H9 (cell line): ENCODE data around the gene PPP1R12B. TPM values are rescaled to one million over a fixed set of nuclear protein-coding genes. Genes with fewer than 3 reads are reported as not detected.
"Not testable (repeated sequence)": the region's sequence is repeated elsewhere in the genome, so short reads cannot be mapped to it uniquely, and the experiment has no call there.

Experiments
- DNase-seq: peaks from one replicate; pipeline ENCODE4 v3.0.0-alpha.2; 2017
- H2AFZ ChIP-seq: one replicate; pipeline ENCODE4 v1.6.1; 2013; ENCODE audit warnings: mild to moderate bottlenecking, low read length, control low read depth, moderate library complexity
- H2AK5ac ChIP-seq: 2 replicates; pipeline ENCODE4 v1.6.1; 2013; ENCODE audit warnings: low read length, control low read depth, mixed read lengths; ENCODE audit not compliant: insufficient read length
- H2BK120ac ChIP-seq: one replicate; pipeline ENCODE4 v1.6.1; 2013; ENCODE audit warnings: low read depth, mild to moderate bottlenecking, low read length, control low read depth, inconsistent platforms; ENCODE audit not compliant: poor library complexity, severe bottlenecking
- H2BK12ac ChIP-seq: 2 replicates; pipeline ENCODE4 v1.6.1; 2013; ENCODE audit warnings: low read length, control low read depth, mixed read lengths, low read depth; ENCODE audit not compliant: insufficient read length
- H2BK15ac ChIP-seq: 2 replicates; pipeline ENCODE4 v1.6.1; 2013; ENCODE audit warnings: low read depth, low read length, control low read depth
- H2BK20ac ChIP-seq: one replicate; pipeline ENCODE4 v1.6.1; 2013; ENCODE audit warnings: low read depth, mild to moderate bottlenecking, low read length, control low read depth, inconsistent platforms; ENCODE audit not compliant: poor library complexity, severe bottlenecking
- H2BK5ac ChIP-seq: 2 replicates; pipeline ENCODE4 v1.6.1; 2013; ENCODE audit warnings: low read length, control low read depth, mixed read lengths; ENCODE audit not compliant: insufficient read length
- H3K14ac ChIP-seq: 2 replicates; pipeline ENCODE4 v1.6.1; 2013; ENCODE audit warnings: low read length, control low read depth; ENCODE audit not compliant: insufficient read depth
- H3K18ac ChIP-seq: 2 replicates; pipeline ENCODE4 v1.6.1; 2013; ENCODE audit warnings: low read depth, mild to moderate bottlenecking, mixed read lengths, low read length, control low read depth; ENCODE audit not compliant: insufficient read length
- H3K23ac ChIP-seq: 2 replicates; pipeline ENCODE4 v1.6.1; 2013; ENCODE audit warnings: low read length, control low read depth, mixed read lengths, low read depth; ENCODE audit not compliant: insufficient read length
- H3K23me2 ChIP-seq: 2 replicates; pipeline ENCODE4 v1.6.1; 2013; ENCODE audit warnings: low read depth, mild to moderate bottlenecking, mixed read lengths, low read length, control low read depth; ENCODE audit not compliant: insufficient read length, poor library complexity, severe bottlenecking
- H3K27ac ChIP-seq: 2 replicates; pipeline ENCODE4 v1.5.1; 2013; ENCODE audit warnings: low read length, control low read depth, mixed read lengths, low read depth; ENCODE audit not compliant: insufficient read length
- H3K27me3 ChIP-seq: 2 replicates; pipeline ENCODE4 v1.6.1; 2013; ENCODE audit warnings: low read length, control low read depth, inconsistent platforms; ENCODE audit not compliant: insufficient read depth
- H3K4ac ChIP-seq: 2 replicates; pipeline ENCODE4 v1.6.1; 2013; ENCODE audit warnings: low read depth, mild to moderate bottlenecking, control low read depth, inconsistent platforms, low read length, moderate library complexity
- H3K4me1 ChIP-seq: 2 replicates; pipeline ENCODE4 v1.6.1; 2013; ENCODE audit warnings: low read length, control low read depth, inconsistent platforms; ENCODE audit not compliant: insufficient read depth
- H3K4me2 ChIP-seq: 2 replicates; pipeline ENCODE4 v1.6.1; 2013; ENCODE audit warnings: low read length, control low read depth, mixed read lengths; ENCODE audit not compliant: insufficient read length, insufficient read depth
- H3K56ac ChIP-seq: 2 replicates; pipeline ENCODE4 v1.6.1; 2013; ENCODE audit warnings: low read depth, mild to moderate bottlenecking, mixed read lengths, low read length, control low read depth; ENCODE audit not compliant: insufficient read length
- H3K79me1 ChIP-seq: 2 replicates; pipeline ENCODE4 v1.6.1; 2013; ENCODE audit warnings: low read depth, mild to moderate bottlenecking, moderate library complexity, low read length, control low read depth, inconsistent platforms; ENCODE audit not compliant: insufficient read depth, poor library complexity, severe bottlenecking
- H3K79me2 ChIP-seq: 2 replicates; pipeline ENCODE4 v1.6.1; 2013; ENCODE audit warnings: low read length, control low read depth, inconsistent platforms; ENCODE audit not compliant: insufficient read depth
- H3K9ac ChIP-seq: 2 replicates; pipeline ENCODE4 v1.6.1; 2013; ENCODE audit warnings: low read length, control low read depth, mixed read lengths; ENCODE audit not compliant: insufficient read length; ENCODE audit errors: extremely low read depth
- H3K9me3 ChIP-seq: one replicate; pipeline ENCODE4 v1.6.1; 2013; ENCODE audit warnings: low read depth, low read length, inconsistent platforms; ENCODE audit not compliant: control insufficient read depth
- H3T11ph ChIP-seq: one replicate; pipeline ENCODE4 v1.6.1; 2013; ENCODE audit warnings: mild to moderate bottlenecking, low read length, control low read depth, inconsistent platforms
- H4K20me1 ChIP-seq: one replicate; pipeline ENCODE4 v1.6.1; 2013; ENCODE audit not compliant: control insufficient read depth, insufficient read length, insufficient read depth
- H4K5ac ChIP-seq: 2 replicates; pipeline ENCODE4 v1.6.1; 2013; ENCODE audit warnings: low read depth, mild to moderate bottlenecking, mixed read lengths, low read length, control low read depth; ENCODE audit not compliant: insufficient read length
- H4K8ac ChIP-seq: replicated peaks from 2 replicates; pipeline ENCODE4 v1.6.1; 2013; ENCODE audit warnings: low read length, control low read depth, mixed read lengths, low read depth; ENCODE audit not compliant: insufficient read length
- H4K91ac ChIP-seq: 2 replicates; pipeline ENCODE4 v1.6.1; 2013; ENCODE audit warnings: low read depth, mild to moderate bottlenecking, moderate library complexity, mixed read lengths, low read length, control low read depth; ENCODE audit not compliant: insufficient read length
- H3K27ac Mint-ChIP-seq, 3 experiments: 2 replicates in 2 of 3; 3 replicates in 1 of 3; pipeline ENCODE4 v1.8.0; 2020 to 2021; ENCODE audit warnings: mixed read lengths in 3 of 3, mild to moderate bottlenecking in 1 of 3, moderate library complexity in 1 of 3
- H3K27me3 Mint-ChIP-seq: 2 replicates; pipeline ENCODE4 v1.8.0; 2021; ENCODE audit warnings: low read depth, mild to moderate bottlenecking, moderate library complexity, mixed read lengths
- H3K36me3 Mint-ChIP-seq, 3 experiments: 2 replicates in 2 of 3; 3 replicates in 1 of 3; pipeline ENCODE4 v1.8.0; 2020 to 2021; ENCODE audit warnings: low read depth in 3 of 3, mixed read lengths in 3 of 3; ENCODE audit not compliant: insufficient read depth in 1 of 3
- H3K4me1 Mint-ChIP-seq, 2 experiments: 2 replicates each; pipeline ENCODE4 v1.8.0; 2020; ENCODE audit warnings: mixed read lengths in 2 of 2
- H3K4me3 Mint-ChIP-seq, 2 experiments: 2 replicates in 1 of 2; 3 replicates in 1 of 2; pipeline ENCODE4 v1.8.0; 2020 to 2021; ENCODE audit warnings: mild to moderate bottlenecking in 2 of 2, mixed read lengths in 2 of 2, moderate library complexity in 1 of 2
- H3K9me3 Mint-ChIP-seq, 2 experiments: 2 replicates in 1 of 2; 3 replicates in 1 of 2; pipeline ENCODE4 v1.8.0; 2020; ENCODE audit warnings: mild to moderate bottlenecking in 2 of 2, mixed read lengths in 2 of 2, moderate library complexity in 1 of 2
- WGBS: extraction: QIAGEN DNeasy Blood & Tissue Kit; methylation state at CpG from one replicate; pipeline ENCODE4 v1.1.7; 2013; ENCODE audit warnings: missing lambda C conversion rate, low lambda C conversion rate, mixed read lengths; ENCODE audit not compliant: insufficient read length; ENCODE audit errors: extremely low coverage; 5-methylcytosine and 5-hydroxymethylcytosine counted together
- total RNA-seq: library from RNA; stranded (reverse); gene quantifications from 2 replicates; pipeline ENCODE4 v1.2.1, GENCODE V29; 2021

Gene PPP1R12B
- total RNA-seq, 1 experiment from 2014 or later: 12.9 TPM

- H3K36me3 Mint-ChIP-seq: peaks cover 20 to 42% (median 32%) of the 10 kb centered on the region in 3 experiments; a peak in 6 of 7 replicates
- not testable (repeated sequence) for H3K4me3 Mint-ChIP-seq, H3K56ac ChIP-seq, H2BK20ac ChIP-seq, H4K5ac ChIP-seq, H4K91ac ChIP-seq, H2BK5ac ChIP-seq, H3K9ac ChIP-seq, H3K23ac ChIP-seq, DNase-seq, H3K79me1 ChIP-seq, H3K4me1 ChIP-seq, H3K79me2 ChIP-seq, H3K27me3 ChIP-seq, H3K4ac ChIP-seq, H3K14ac ChIP-seq, H2AK5ac ChIP-seq, H3K4me2 ChIP-seq, H4K8ac ChIP-seq, H3K27ac Mint-ChIP-seq, H3T11ph ChIP-seq, H3K23me2 ChIP-seq, H3K9me3 ChIP-seq, H3K27ac ChIP-seq, H2BK12ac ChIP-seq, H3K18ac ChIP-seq, H2BK15ac ChIP-seq, H3K27me3 Mint-ChIP-seq, H2AFZ ChIP-seq, H4K20me1 ChIP-seq, H2BK120ac ChIP-seq
- H3K9me3 Mint-ChIP-seq: peaks cover 9 to 11% of the 10 kb centered on the region in 2 experiments; a peak in 3 of 5 replicates
- peaks cover 8 to 15% of the 10 kb centered on the region in 2 experiments for H3K4me1 Mint-ChIP-seq
- WGBS: no CpG with 5 or more reads among the region's 26 CpGs
These were observed 103.1 kb downstream of the PPP1R12B start for GRCh38 chr1:202451641-202452040.
